NCI-H345 (cell line): ENCODE measurements around the gene KCTD21.

Experiments used
- DNase-seq: peaks from one replicate; lab custom pipeline; 2025; lab: John Stamatoyannopoulos, UW

KCTD21 gene

GRCh38 chr11:78200553-78200952 is 12.1 kb upstream of the KCTD21 start:
- DNase-seq = no peak

GRCh38 chr11:78200061-78200460 is 11.6 kb upstream of the KCTD21 start:
- no peak for DNase-seq

GRCh38 chr11:78199653-78200015 is 11.2 kb upstream of the KCTD21 start:
- no peak for DNase-seq

- no peak for DNase-seq
Measured at GRCh38 chr11:78199015-78199652, 10.7 kb upstream of the KCTD21 start.

GRCh38 chr11:78197816-78198215 is 9.4 kb upstream of the KCTD21 start:
- DNase-seq = no peak

- DNase-seq = no peak
Measured at GRCh38 chr11:78196661-78197091, 8.2 kb upstream of the KCTD21 start.

GRCh38 chr11:78195917-78196560 is 7.6 kb upstream of the KCTD21 start:
- DNase-seq = no peak

- DNase-seq = no peak
Measured at GRCh38 chr11:78194490-78194889, 6.1 kb upstream of the KCTD21 start.

GRCh38 chr11:78193806-78194205 is 5.4 kb upstream of the KCTD21 start:
- DNase-seq = no peak

- DNase-seq = no peak
Measured at GRCh38 chr11:78192911-78193351, 4.5 kb upstream of the KCTD21 start.

- no peak for DNase-seq
Measured at GRCh38 chr11:78192223-78192719, 3.8 kb upstream of the KCTD21 start.

- DNase-seq = no peak
Measured at GRCh38 chr11:78190871-78191538, 2.6 kb upstream of the KCTD21 start.

GRCh38 chr11:78190374-78190773 is 1.9 kb upstream of the KCTD21 start:
- no peak for DNase-seq

GRCh38 chr11:78189851-78190250 is 1.4 kb upstream of the KCTD21 start:
- no peak for DNase-seq

GRCh38 chr11:78189174-78189724 is 823 bp upstream of the KCTD21 start:
- DNase-seq = no peak

GRCh38 chr11:78187366-78188285 is 800 bp downstream of the KCTD21 start:
- DNase-seq = no peak

GRCh38 chr11:78181185-78181584 is 7.2 kb downstream of the KCTD21 start:
- no peak for DNase-seq

- DNase-seq = no peak
Measured at GRCh38 chr11:78180751-78181150, 7.7 kb downstream of the KCTD21 start.

GRCh38 chr11:78179459-78180071 is 8.9 kb downstream of the KCTD21 start:
- no peak for DNase-seq

GRCh38 chr11:78177216-78177615 is 11.2 kb downstream of the KCTD21 start:
- no peak for DNase-seq

GRCh38 chr11:78176605-78177141 is 11.8 kb downstream of the KCTD21 start:
- no peak for DNase-seq
